ENCODE data around the gene FBXL14. TPM values are rescaled to one million over a fixed set of nuclear protein-coding genes. Genes with fewer than 3 reads are reported as not detected.

FBXL14 gene
- total RNA-seq, 4 donors from 2014 or later = 1.5 to 17.4 (median 13.5) TPM

DNA sequence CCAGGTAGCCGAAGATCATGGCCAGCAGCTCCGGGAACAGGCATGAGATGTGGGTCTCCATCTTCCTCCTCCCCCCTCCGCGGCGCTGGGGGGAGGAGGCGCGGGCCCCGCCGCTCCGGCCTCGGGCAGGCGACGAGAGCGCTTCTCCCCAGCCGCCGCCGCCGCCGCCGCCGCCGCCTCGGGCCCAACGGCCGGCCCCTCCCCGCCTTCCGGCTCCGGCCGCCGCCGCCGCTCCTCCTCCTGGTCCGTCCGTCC lies 448 bp downstream of the FBXL14 start:
- intact Hi-C loops (cut with DNase I; ENCODE audit: low total_unique reads) = no loop called here
- TF ChIP-seq, protein P1, sequence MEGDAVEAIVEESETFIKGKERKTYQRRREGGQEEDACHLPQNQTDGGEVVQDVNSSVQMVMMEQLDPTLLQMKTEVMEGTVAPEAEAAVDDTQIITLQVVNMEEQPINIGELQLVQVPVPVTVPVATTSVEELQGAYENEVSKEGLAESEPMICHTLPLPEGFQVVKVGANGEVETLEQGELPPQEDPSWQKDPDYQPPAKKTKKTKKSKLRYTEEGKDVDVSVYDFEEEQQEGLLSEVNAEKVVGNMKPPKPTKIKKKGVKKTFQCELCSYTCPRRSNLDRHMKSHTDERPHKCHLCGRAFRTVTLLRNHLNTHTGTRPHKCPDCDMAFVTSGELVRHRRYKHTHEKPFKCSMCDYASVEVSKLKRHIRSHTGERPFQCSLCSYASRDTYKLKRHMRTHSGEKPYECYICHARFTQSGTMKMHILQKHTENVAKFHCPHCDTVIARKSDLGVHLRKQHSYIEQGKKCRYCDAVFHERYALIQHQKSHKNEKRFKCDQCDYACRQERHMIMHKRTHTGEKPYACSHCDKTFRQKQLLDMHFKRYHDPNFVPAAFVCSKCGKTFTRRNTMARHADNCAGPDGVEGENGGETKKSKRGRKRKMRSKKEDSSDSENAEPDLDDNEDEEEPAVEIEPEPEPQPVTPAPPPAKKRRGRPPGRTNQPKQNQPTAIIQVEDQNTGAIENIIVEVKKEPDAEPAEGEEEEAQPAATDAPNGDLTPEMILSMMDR (IDR thresholded peaks at IDR 0.05) = no peak
- peak; percentile 34 to 38 for TF ChIP-seq POLR2A (IDR thresholded peaks at IDR 0.05)

DNA sequence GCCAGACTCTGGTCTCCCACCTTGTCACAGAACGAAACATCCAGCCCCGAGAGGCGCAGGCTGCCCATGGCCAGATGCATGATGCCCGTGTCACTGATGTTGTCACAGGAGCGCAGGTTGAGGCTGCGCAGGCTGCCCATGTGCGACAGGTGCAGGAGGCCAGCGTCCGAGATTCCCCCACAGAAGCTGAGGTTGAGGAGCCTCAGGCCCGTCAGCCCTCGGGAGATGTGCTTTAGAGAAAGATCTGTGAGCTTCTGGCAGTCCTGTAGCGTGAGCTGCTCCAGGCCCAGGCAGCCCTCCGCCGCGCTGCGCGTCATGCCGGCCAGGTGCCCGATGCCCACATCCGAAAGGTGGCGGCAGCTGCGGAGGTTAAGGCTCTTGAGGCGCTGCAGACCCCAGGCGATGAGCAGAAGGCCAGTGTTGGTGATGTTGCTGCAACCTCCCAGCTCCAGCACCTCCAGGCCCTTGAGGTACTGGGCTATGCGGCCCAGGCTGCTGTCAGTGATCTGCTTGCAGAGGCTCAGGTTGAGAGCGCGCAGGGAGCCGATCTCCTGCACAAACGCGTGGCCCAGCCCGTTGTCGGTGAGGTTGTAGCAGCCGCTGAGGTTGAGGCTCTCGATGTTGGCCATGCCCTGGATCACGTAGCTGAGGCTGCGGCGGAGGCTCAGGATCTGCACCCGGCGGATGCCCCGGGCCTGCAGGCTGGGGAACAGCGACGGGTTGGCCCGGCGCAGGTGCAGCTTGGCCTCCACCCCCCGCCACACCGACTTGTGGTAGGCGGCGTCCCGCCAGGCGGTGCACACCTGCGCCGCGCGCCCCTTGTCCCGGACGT lies 991 bp downstream of the FBXL14 start:
- Histone ChIP-seq H3K27ac (peak overlapping the region; percentile 86 to 99), H3K27me3 (no peaks in the 10 kb centered on the region), H3K4me3 (peak overlapping the region; percentile 67 to 91), H3K4me1 (peaks cover 6 to 8% of the 10 kb centered on the region in 2 donors), H3K36me3 (no peaks in the 10 kb centered on the region), H3K9me3 (no peaks in the 10 kb centered on the region)
- TF ChIP-seq, protein P1 (IDR thresholded peaks at IDR 0.05) = no peak
- TF ChIP-seq POLR2A (IDR thresholded peaks at IDR 0.05) = no peak
- intact Hi-C loops (cut with DNase I; ENCODE audit: low total_unique reads) = no loop called here
- DNase-seq = peak; percentile 29 to 44

More for the DNA sequence above, 448 bp downstream of the FBXL14 start:
- Histone ChIP-seq H3K36me3 (no peaks in the 10 kb centered on the region), H3K4me3 (peak overlapping the region; percentile 67 to 91), H3K27me3 (no peaks in the 10 kb centered on the region), H3K27ac (peak overlapping the region; percentile 86 to 99), H3K9me3 (no peaks in the 10 kb centered on the region), H3K4me1 (peaks cover 6 to 8% of the 10 kb centered on the region in 2 donors)
- no peak for DNase-seq

DNA sequence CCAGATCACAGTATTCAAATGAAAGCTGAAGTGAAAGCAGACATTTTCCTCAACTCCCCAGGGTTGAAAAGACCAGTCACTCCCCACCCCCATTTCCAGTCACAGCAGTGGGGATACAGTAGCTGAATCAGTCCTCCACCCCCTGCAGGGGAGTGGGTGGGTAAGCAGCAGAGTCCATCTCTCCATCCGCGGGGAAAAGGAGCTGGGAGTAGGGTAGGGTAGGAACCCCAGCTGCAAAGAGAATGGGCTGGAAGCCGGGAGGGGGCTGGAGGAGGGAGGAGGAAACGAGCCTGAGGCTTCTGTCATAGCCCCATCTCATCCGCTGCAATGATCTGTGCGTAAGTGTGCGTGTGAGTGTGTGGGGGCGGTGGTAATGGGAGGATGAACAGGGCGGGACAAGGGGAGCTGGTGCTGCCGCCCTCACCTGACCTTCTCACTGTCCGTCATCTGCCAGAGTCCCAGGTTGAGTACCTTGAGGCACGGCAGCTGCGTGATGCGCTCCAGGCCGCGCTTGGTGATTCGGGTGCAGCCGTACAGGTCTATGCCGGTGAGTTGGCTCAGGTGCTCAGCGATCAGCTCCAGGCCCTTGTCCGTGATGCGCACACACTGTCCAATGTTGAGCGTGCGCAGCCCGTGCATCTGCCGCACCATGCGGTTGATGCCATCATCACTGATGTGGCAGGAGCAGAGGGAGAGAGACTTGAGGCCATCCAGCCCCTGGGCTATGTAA lies 1.8 kb downstream of the FBXL14 start:
- intact Hi-C loops (cut with DNase I; ENCODE audit: low total_unique reads) = no loop called here
- no peaks in the 10 kb centered on the region for H3K36me3 ChIP-seq
- peaks cover 6 to 8% of the 10 kb centered on the region in 2 donors for H3K4me1 ChIP-seq
- DNase-seq = no peak
- H3K9me3 ChIP-seq = no peaks in the 10 kb centered on the region
- TF ChIP-seq, protein P1 (IDR thresholded peaks at IDR 0.05) = no peak
- no peak for TF ChIP-seq POLR2A (IDR thresholded peaks at IDR 0.05)
- no peaks in the 10 kb centered on the region for H3K27me3 ChIP-seq
- H3K4me3 ChIP-seq = peak overlapping the region; percentile 67 to 91
- H3K27ac ChIP-seq = peak overlapping the region in 1 of 2 donors; percentile 39

DNA sequence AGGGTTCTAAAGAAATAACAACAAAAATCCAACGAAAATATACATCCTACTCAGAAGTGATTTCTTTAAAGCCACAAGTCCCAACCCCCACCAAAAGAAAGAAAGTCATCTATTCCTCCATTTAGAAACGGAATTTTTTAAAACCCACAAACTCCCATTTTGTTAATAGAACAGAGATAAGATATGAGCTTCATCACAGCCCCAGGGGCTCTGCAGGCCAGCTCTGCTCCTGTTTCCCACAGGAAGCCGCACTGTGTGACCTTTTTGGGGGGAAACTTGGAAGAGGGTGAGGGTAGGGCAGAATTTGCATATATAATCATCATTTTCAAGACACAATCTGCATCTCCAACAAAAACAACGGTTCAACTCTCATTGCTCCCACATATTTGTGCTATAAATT lies 2.8 kb downstream of the FBXL14 start:
- Histone ChIP-seq H3K9me3 (no peaks in the 10 kb centered on the region), H3K27ac (peak overlapping the region in 1 of 2 donors; percentile 39), H3K27me3 (no peaks in the 10 kb centered on the region), H3K4me1 (peaks cover 6 to 8% of the 10 kb centered on the region in 2 donors), H3K36me3 (no peaks in the 10 kb centered on the region), H3K4me3 (peak overlapping the region in 1 of 2 donors; percentile 11)
- TF ChIP-seq, protein P1 (IDR thresholded peaks at IDR 0.05) = no peak
- no peak for TF ChIP-seq POLR2A (IDR thresholded peaks at IDR 0.05)
- no peak for DNase-seq
- intact Hi-C loops (cut with DNase I; ENCODE audit: low total_unique reads) = no loop called here

DNA sequence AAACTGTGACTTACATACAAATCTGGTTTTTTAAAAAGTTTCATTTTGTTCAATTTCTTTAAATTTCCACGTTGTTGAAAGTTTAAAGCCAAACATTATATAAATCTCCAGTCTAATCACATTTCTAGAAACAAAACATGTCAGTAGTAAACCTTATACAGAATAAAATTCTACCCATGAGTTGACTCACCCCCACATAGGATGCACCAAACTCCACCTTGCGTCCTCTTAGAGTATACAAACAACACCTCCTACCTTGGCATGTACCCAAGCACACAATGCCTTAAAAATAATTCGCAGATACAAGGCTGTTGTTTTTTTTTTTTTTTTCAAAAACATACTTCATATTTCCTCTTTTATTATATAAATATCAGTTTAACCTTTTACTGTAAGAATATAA lies 3.3 kb downstream of the FBXL14 start:
- peak overlapping the region in 1 of 2 donors; percentile 11 for H3K4me3 ChIP-seq
- H3K27ac ChIP-seq = peak overlapping the region; percentile 50 to 57
- H3K36me3 ChIP-seq = no peaks in the 10 kb centered on the region
- DNase-seq = no peak
- intact Hi-C loops (cut with DNase I; ENCODE audit: low total_unique reads) = no loop called here
- no peaks in the 10 kb centered on the region for H3K9me3 ChIP-seq
- peaks cover 6 to 8% of the 10 kb centered on the region in 2 donors for H3K4me1 ChIP-seq
- no peak for TF ChIP-seq POLR2A (IDR thresholded peaks at IDR 0.05)
- TF ChIP-seq, protein P1 (IDR thresholded peaks at IDR 0.05) = no peak
- no peaks in the 10 kb centered on the region for H3K27me3 ChIP-seq
